Endothelial cell of umbilical vein (primary cell): ENCODE data around the gene C1QTNF7. TPM values are rescaled to one million over a fixed set of nuclear protein-coding genes. Genes with fewer than 3 reads are reported as not detected.

ENCODE experiments used
- BruUV-seq: library from RNA; stranded (reverse); fragments of 400-500 nt; replicated peaks from 2 replicates; lab custom pipeline; 2021; lab: Mats Ljungman, UMichigan
- CTCF ChIA-PET: fragments of 300-600, 350-600 bp; sonication (Branson Sonifier 250); formaldehyde crosslinking; loops from one replicate; lab custom pipeline; 2021; ENCODE audit warnings: antibody characterized with exemption, inconsistent platforms; lab: Charles Lee
- POLR2A ChIA-PET: fragments of 300-600, 350-600 bp; sonication (Branson Sonifier 250); formaldehyde crosslinking; loops from one replicate; lab custom pipeline; 2021; ENCODE audit warnings: antibody characterized with exemption, inconsistent platforms; lab: Charles Lee
- DNase-seq: peaks from one replicate; pipeline ENCODE4 v3.0.0-alpha.2; 2011; ENCODE audit warnings: low read depth, low spot score
- FAIRE-seq: peaks from 2 replicates; lab custom pipeline; 2011; peaks lifted over from hg19 to GRCh38; lab: Jason Lieb, UNC
- H2AFZ ChIP-seq: 2 replicates; pipeline ENCODE4 v1.6.0; 2012; ENCODE audit warnings: low read depth, low read length, control low read depth, inconsistent platforms
- H3K27ac ChIP-seq: 2 replicates; pipeline ENCODE4 v1.5.1; 2011; ENCODE audit warnings: low read depth, mild to moderate bottlenecking, control low read depth, low read length, moderate library complexity; ENCODE audit not compliant: insufficient read depth
- H3K27me3 ChIP-seq, 2 experiments: 2 replicates each; pipeline versions ENCODE4 v1.6.0 to v1.6.1; 2011; ENCODE audit warnings: low read length in 2 of 2, mixed read lengths in 1 of 2; ENCODE audit not compliant: control insufficient read depth in 2 of 2, insufficient read depth in 2 of 2
- H3K36me3 ChIP-seq, 2 experiments: 2 replicates in 1 of 2; 3 replicates in 1 of 2; pipeline ENCODE4 v1.5.1; 2011; ENCODE audit warnings: low read length in 2 of 2, mild to moderate bottlenecking in 1 of 2, moderate library complexity in 1 of 2; ENCODE audit not compliant: control insufficient read depth in 2 of 2, insufficient read depth in 2 of 2; ENCODE audit errors: extremely low read depth in 1 of 2
- H3K4me1 ChIP-seq: 3 replicates; pipeline ENCODE4 v1.5.1; 2011; ENCODE audit warnings: mild to moderate bottlenecking, low read length; ENCODE audit not compliant: control insufficient read depth, insufficient read depth; ENCODE audit errors: extremely low read depth
- H3K4me2 ChIP-seq: 2 replicates; pipeline ENCODE4 v1.6.1; 2011; ENCODE audit warnings: low read length, control low read depth, mixed read lengths; ENCODE audit not compliant: insufficient read depth
- H3K4me3 ChIP-seq, 3 experiments: fragments of 200-600 bp in 1 of 3; sonication (generic), shearing (Covaris generic) in 1 of 3; replicated peaks in 1 of 3; 2 replicates each; pipeline ENCODE4 v1.5.1; 2011 to 2016; ENCODE audit warnings: control low read depth in 3 of 3, low read length in 3 of 3, mild to moderate bottlenecking in 2 of 3, inconsistent platforms in 1 of 3, low read depth in 1 of 3, moderate library complexity in 1 of 3; ENCODE audit not compliant: insufficient read depth in 1 of 3
- H3K79me2 ChIP-seq: 2 replicates; pipeline ENCODE4 v1.6.0; 2012; ENCODE audit warnings: low read length, inconsistent platforms; ENCODE audit not compliant: control insufficient read depth, insufficient read depth
- H3K9ac ChIP-seq: replicated peaks from 2 replicates; pipeline ENCODE3; 2011; ENCODE audit warnings: low read length, control low read depth; ENCODE audit not compliant: insufficient read depth; ENCODE audit errors: extremely low read depth
- H3K9me1 ChIP-seq: replicated peaks from 3 replicates; pipeline ENCODE4 v1.6.0; 2011; ENCODE audit warnings: mild to moderate bottlenecking, low read length; ENCODE audit not compliant: control insufficient read depth, insufficient read depth; ENCODE audit errors: extremely low read depth
- H3K9me3 ChIP-seq: replicated peaks from 2 replicates; pipeline ENCODE4 v1.5.1; 2012; ENCODE audit warnings: low read length, inconsistent platforms; ENCODE audit not compliant: control insufficient read depth, insufficient read depth
- H4K20me1 ChIP-seq: replicated peaks from 2 replicates; pipeline ENCODE3; 2011; ENCODE audit warnings: mild to moderate bottlenecking, low read length; ENCODE audit not compliant: control insufficient read depth, insufficient read depth; ENCODE audit errors: extremely low read depth
- EZH2 ChIP-seq: IDR thresholded peaks from 2 replicates; pipeline ENCODE4 v1.6.1; 2012; ENCODE audit warnings: borderline replicate concordance, low read depth, mild to moderate bottlenecking, moderate library complexity, low read length, inconsistent platforms; ENCODE audit not compliant: severe bottlenecking
- FOS ChIP-seq: IDR thresholded peaks from 2 replicates; pipeline ENCODE4 v1.6.1; 2011; ENCODE audit warnings: mild to moderate bottlenecking, low read length, moderate library complexity, borderline replicate concordance; ENCODE audit not compliant: insufficient read depth
- GATA2 ChIP-seq: IDR thresholded peaks from 2 replicates; pipeline ENCODE4 v1.7.0; 2011; ENCODE audit warnings: low read depth, mild to moderate bottlenecking, moderate library complexity, mixed read lengths, low read length; ENCODE audit not compliant: insufficient read length, insufficient read depth
- JUN ChIP-seq: IDR thresholded peaks from 2 replicates; pipeline ENCODE4 v1.6.1; 2011; ENCODE audit warnings: borderline replicate concordance, low read depth; ENCODE audit not compliant: insufficient read length, insufficient read depth
- MYC ChIP-seq: IDR thresholded peaks from one replicate; pipeline ENCODE4 v1.6.1; 2011; ENCODE audit warnings: mild to moderate bottlenecking, low read depth, low read length
- POLR2A ChIP-seq: IDR thresholded peaks from 2 replicates; pipeline ENCODE4 v1.6.1; 2012; ENCODE audit warnings: low read depth, mild to moderate bottlenecking, control low read depth, low read length
- POLR2AphosphoS5 ChIP-seq: IDR thresholded peaks from 2 replicates; pipeline ENCODE4 v1.6.1; 2012; ENCODE audit warnings: low read depth, mild to moderate bottlenecking, control low read depth, low read length, moderate library complexity; ENCODE audit not compliant: insufficient read depth
- dilution Hi-C: fragments of 300-500 bp; cut with MboI; formaldehyde crosslinking; loops from one replicate; pipeline ENCODE4 v1.15.0; 2019; ENCODE audit warnings: low sequenced_read_pairs; ENCODE audit not compliant: extremely low pct_ligation_motif_present
- intact Hi-C: fragments of 100-400 bp; cut with micrococcal nuclease; formaldehyde crosslinking; loops from one replicate; pipeline ENCODE4 v1.10.0; 2022
- polyA plus RNA-seq, 4 experiments: library from polyadenylated mRNA; depleted of rRNA in 3 of 4; stranded (reverse) in 3 of 4; unstranded in 1 of 4; fragments of >200 nt; gene quantifications; 2 replicates each; pipeline versions ENCODE4 v1.2.1 to v1.2.3, GENCODE V29; 2011 to 2012; ENCODE audit warnings: missing spikeins in 1 of 4
- total RNA-seq: library from RNA; stranded (reverse); gene quantifications from 2 replicates; pipeline ENCODE4 v1.2.3, GENCODE V29; 2021
- TF ChIP-seq, protein P1 (sequence below), 2 donors: IDR thresholded peaks; 1 replicate in 1 of 2; 2 replicates in 1 of 2; pipeline ENCODE4 v1.5.1; 2011; ENCODE audit warnings: low read length in 2 of 2, mild to moderate bottlenecking in 2 of 2, moderate library complexity in 2 of 2, control low read depth in 1 of 2, inconsistent platforms in 1 of 2, low read depth in 1 of 2; ENCODE audit not compliant: insufficient read depth in 1 of 2; ENCODE audit errors: extremely low read depth in 1 of 2
- TF ChIP-seq, protein P2 (sequence below): IDR thresholded peaks from 2 replicates; pipeline ENCODE4 v1.6.1; 2011; ENCODE audit not compliant: insufficient read depth, insufficient read length

Gene C1QTNF7
- total and polyA plus RNA-seq, 2 donors (not counting 3 experiments of a cell fraction or from before 2014, with no cell fraction given), result not detected

DNA sequence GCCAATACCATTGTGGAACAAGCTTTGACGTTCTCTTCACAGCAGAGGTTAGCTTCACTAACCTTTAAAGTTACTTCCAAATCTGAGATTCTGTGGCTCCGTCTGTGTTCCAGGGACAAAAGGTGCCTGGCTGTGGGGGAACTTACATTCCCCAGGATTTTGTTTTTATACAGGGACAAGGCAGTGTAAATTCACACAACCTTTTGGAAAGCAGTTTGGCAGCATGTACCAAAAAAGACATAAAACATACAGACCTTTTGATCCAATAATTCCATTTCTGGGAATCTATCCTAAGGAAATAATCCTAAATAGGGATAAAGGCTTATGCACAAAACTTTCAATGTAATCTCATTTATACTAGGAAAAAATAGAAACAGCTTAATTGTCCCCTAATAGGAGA lies 8.9 kb upstream of the C1QTNF7 start:
- DNase-seq (no peak), FAIRE-seq (no peak)
- dilution Hi-C loops, result no loop called here
- Histone ChIP-seq H3K9me3 (no peaks in the 10 kb centered on the region), H3K27ac (no peak overlapping the region), H3K79me2 (no peaks in the 10 kb centered on the region), H3K9ac (no peak overlapping the region), H3K9me1 (no peaks in the 10 kb centered on the region), H3K4me3 (no peak overlapping the region), H3K4me1 (no peaks in the 10 kb centered on the region), H2AFZ (no peak overlapping the region), H3K4me2 (no peak overlapping the region), H4K20me1 (no peaks in the 10 kb centered on the region), H3K27me3 (no peaks in the 10 kb centered on the region), H3K36me3 (no peaks in the 10 kb centered on the region)
- ChIA-PET CTCF (no interaction called here), POLR2A (no interaction called here)
- intact Hi-C loops, result no loop called here
- BruUV-seq, result no TSS peak
- no peak for TF ChIP-seq FOS
- TF ChIP-seq EZH2, result no peak
- no peak for TF ChIP-seq POLR2A
- no peak for TF ChIP-seq GATA2
- no peak for TF ChIP-seq JUN
- TF ChIP-seq, protein P1, sequence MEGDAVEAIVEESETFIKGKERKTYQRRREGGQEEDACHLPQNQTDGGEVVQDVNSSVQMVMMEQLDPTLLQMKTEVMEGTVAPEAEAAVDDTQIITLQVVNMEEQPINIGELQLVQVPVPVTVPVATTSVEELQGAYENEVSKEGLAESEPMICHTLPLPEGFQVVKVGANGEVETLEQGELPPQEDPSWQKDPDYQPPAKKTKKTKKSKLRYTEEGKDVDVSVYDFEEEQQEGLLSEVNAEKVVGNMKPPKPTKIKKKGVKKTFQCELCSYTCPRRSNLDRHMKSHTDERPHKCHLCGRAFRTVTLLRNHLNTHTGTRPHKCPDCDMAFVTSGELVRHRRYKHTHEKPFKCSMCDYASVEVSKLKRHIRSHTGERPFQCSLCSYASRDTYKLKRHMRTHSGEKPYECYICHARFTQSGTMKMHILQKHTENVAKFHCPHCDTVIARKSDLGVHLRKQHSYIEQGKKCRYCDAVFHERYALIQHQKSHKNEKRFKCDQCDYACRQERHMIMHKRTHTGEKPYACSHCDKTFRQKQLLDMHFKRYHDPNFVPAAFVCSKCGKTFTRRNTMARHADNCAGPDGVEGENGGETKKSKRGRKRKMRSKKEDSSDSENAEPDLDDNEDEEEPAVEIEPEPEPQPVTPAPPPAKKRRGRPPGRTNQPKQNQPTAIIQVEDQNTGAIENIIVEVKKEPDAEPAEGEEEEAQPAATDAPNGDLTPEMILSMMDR (IDR thresholded peaks at IDR 0.05; ENCODE audit: extremely low read depth in 1 of 2, insufficient read depth in 1 of 2, low read depth in 1 of 2, low read length in 2 of 2), result no peak
- no peak for TF ChIP-seq POLR2AphosphoS5
- no peak for TF ChIP-seq MYC
- TF ChIP-seq, protein P2, sequence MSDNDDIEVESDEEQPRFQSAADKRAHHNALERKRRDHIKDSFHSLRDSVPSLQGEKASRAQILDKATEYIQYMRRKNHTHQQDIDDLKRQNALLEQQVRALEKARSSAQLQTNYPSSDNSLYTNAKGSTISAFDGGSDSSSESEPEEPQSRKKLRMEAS, result no peak
